ENCODE measurements around the gene RTEL1.
"Not testable (repeated sequence)": the region's sequence is repeated elsewhere in the genome, so short reads cannot be mapped to it uniquely, and the experiment has no call there.

DNA sequence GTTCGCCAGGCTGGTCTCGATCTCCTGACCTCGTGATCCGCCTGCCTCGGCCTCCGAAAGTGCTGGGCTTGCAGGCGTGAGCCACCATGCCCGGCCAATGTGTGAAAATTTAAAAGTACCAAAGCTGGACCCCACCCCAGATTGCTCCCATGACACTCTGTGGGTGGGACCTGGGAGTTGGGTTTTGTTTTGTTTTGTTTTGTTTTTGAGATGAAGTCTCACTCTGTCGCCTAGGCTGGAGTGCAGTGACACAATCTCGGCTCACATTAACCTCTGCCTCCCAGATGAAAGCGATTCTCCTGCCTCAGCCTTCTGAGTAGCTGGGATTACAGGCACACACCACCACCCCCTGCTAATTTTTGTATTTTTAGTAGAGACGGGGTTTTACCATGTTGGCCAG, 13.6 kb downstream of the RTEL1 start:
- not testable (repeated sequence) for TF ChIP-seq POLR2AphosphoS5 (IDR thresholded peaks at IDR 0.05; ENCODE audit: borderline replicate concordance, low read depth, low read length); EZH2 (IDR thresholded peaks at IDR 0.05)
